OCI-LY7 (cell line): ENCODE results near the gene ABCC12. TPM values are rescaled to one million over a fixed set of nuclear protein-coding genes. Genes with fewer than 3 reads are reported as not detected.

Source experiments
- BruUV-seq: library from RNA; stranded (reverse); fragments of 400-500 nt; replicated peaks from 2 replicates; lab custom pipeline; 2021; lab: Mats Ljungman, UMichigan
- CTCF ChIA-PET: fragments of 300-600 bp; sonication (Branson Sonifier 250); formaldehyde crosslinking; loops from one replicate; lab custom pipeline; 2022; ENCODE audit warnings: antibody characterized with exemption; ENCODE audit not compliant: unreplicated experiment; lab: Charles Lee
- POLR2A ChIA-PET: fragments of 300-600 bp; sonication (Branson Sonifier 250); formaldehyde crosslinking; loops from one replicate; lab custom pipeline; 2022; ENCODE audit warnings: antibody characterized with exemption; lab: Charles Lee
- DNase-seq: peaks from one replicate; pipeline ENCODE4 v3.0.0-alpha.2; 2015; ENCODE audit warnings: low spot score
- H2AFZ ChIP-seq: fragments of 200-600 bp; sonication (generic), shearing (Covaris generic); 2 replicates; pipeline ENCODE4 v1.6.1; 2014; ENCODE audit warnings: mild to moderate bottlenecking, antibody characterized with exemption, low read length, moderate library complexity
- H3K27ac ChIP-seq: fragments of 200-600 bp; sonication (generic); 2 replicates; pipeline ENCODE4 v1.5.1; 2014; ENCODE audit warnings: mixed run types, low read depth, mild to moderate bottlenecking, moderate library complexity, low read length, inconsistent platforms; ENCODE audit not compliant: poor library complexity, severe bottlenecking
- H3K36me3 ChIP-seq: fragments of 200-600 bp; sonication (generic); 2 replicates; pipeline ENCODE4 v1.6.1; 2014; ENCODE audit warnings: mild to moderate bottlenecking, antibody characterized with exemption, low read length, moderate library complexity, mixed read lengths; ENCODE audit not compliant: insufficient read depth
- H3K4me1 ChIP-seq: fragments of 200-600 bp; sonication (generic); 2 replicates; pipeline ENCODE4 v1.5.1; 2014; ENCODE audit warnings: mild to moderate bottlenecking, low read length; ENCODE audit not compliant: insufficient read depth, poor library complexity, severe bottlenecking
- H3K4me2 ChIP-seq: fragments of 200-600 bp; sonication (generic); 2 replicates; pipeline ENCODE4 v1.6.1; 2014; ENCODE audit warnings: mild to moderate bottlenecking, low read length
- H3K4me3 ChIP-seq: fragments of 200-600 bp; sonication (generic); 2 replicates; pipeline ENCODE4 v1.5.1; 2014; ENCODE audit warnings: mild to moderate bottlenecking, low read depth, low read length; ENCODE audit not compliant: poor library complexity, severe bottlenecking
- H3K79me2 ChIP-seq: fragments of 200-600 bp; sonication (generic); 2 replicates; pipeline ENCODE4 v1.6.1; 2016; ENCODE audit warnings: low read depth, mild to moderate bottlenecking, low read length, moderate library complexity, mixed read lengths; ENCODE audit not compliant: insufficient read depth
- H3K9me2 ChIP-seq: fragments of 200-600 bp; sonication (generic); 2 replicates; pipeline ENCODE4 v1.6.1; 2016; ENCODE audit warnings: mild to moderate bottlenecking, low read length, mixed read lengths; ENCODE audit not compliant: insufficient read depth
- H3K9me3 ChIP-seq: fragments of 200-600 bp; sonication (generic); 2 replicates; pipeline ENCODE4 v1.6.1; 2014; ENCODE audit warnings: mild to moderate bottlenecking, mixed run types, low read length, mixed read lengths
- H4K20me1 ChIP-seq: fragments of 200-600 bp; sonication (generic); 2 replicates; pipeline ENCODE4 v1.6.1; 2014; ENCODE audit warnings: mild to moderate bottlenecking, antibody characterized with exemption, low read length, moderate library complexity, mixed read lengths; ENCODE audit not compliant: insufficient read depth
- EZH2phosphoT487 ChIP-seq: fragments of 200-600 bp; sonication (generic); IDR thresholded peaks from 2 replicates; pipeline ENCODE4 v1.6.1; 2018; ENCODE audit warnings: low read depth, borderline replicate concordance, mild to moderate bottlenecking, mixed run types, antibody characterized with exemption, low read length, moderate library complexity, mixed read lengths
- intact Hi-C: fragments of 100-400 bp; cut with micrococcal nuclease; formaldehyde crosslinking; loops from one replicate; pipeline ENCODE4 v1.10.0; 2022; ENCODE audit not compliant: unreplicated experiment
- total RNA-seq, 2 experiments: library from RNA; depleted of rRNA in 1 of 2; stranded (reverse); fragments of >200 nt in 1 of 2; shearing (Covaris generic) in 1 of 2; gene quantifications; 2 replicates each; pipeline ENCODE4 v1.2.3, GENCODE V29; 2014 to 2022
- TF ChIP-seq, protein P1 (sequence below): fragments of 200-600 bp; sonication (generic); conservative IDR thresholded peaks from 2 replicates; pipeline ENCODE4 v1.5.1; 2014; ENCODE audit warnings: mild to moderate bottlenecking, antibody characterized with exemption, low read length, moderate library complexity, mixed read lengths

Gene ABCC12
- total RNA-seq, 2 experiments from 2014 or later: not detected

DNA sequence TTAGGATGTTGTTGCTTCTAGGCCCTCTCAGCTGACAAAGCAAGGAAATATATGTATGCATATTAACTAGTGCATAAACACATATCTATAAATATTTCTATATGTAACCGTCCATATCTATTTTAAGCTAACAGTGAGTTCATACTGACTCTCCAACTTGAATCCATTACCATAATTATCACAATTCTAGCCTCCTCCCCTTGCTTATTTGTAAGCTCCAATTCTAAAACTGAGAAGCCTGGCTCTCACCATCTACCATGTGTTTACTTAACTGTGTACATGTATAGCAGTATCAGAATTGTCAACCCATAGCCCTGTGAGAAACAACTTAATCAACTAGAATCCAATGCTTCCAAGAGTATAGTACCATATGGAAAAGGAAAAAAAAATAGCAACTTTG, 5.1 kb downstream of the ABCC12 start:
- H2AFZ ChIP-seq: no peak overlapping the region
- no peak for DNase-seq
- CTCF ChIA-PET: no interaction called here
- H3K79me2 ChIP-seq: no peaks in the 10 kb centered on the region
- no peak for TF ChIP-seq EZH2phosphoT487
- TF ChIP-seq, protein P1, sequence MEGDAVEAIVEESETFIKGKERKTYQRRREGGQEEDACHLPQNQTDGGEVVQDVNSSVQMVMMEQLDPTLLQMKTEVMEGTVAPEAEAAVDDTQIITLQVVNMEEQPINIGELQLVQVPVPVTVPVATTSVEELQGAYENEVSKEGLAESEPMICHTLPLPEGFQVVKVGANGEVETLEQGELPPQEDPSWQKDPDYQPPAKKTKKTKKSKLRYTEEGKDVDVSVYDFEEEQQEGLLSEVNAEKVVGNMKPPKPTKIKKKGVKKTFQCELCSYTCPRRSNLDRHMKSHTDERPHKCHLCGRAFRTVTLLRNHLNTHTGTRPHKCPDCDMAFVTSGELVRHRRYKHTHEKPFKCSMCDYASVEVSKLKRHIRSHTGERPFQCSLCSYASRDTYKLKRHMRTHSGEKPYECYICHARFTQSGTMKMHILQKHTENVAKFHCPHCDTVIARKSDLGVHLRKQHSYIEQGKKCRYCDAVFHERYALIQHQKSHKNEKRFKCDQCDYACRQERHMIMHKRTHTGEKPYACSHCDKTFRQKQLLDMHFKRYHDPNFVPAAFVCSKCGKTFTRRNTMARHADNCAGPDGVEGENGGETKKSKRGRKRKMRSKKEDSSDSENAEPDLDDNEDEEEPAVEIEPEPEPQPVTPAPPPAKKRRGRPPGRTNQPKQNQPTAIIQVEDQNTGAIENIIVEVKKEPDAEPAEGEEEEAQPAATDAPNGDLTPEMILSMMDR: no peak
- intact Hi-C loops: no loop called here
- no peak overlapping the region for H3K27ac ChIP-seq
- H3K9me3 ChIP-seq: no peaks in the 10 kb centered on the region
- H4K20me1 ChIP-seq: no peaks in the 10 kb centered on the region
- no peaks in the 10 kb centered on the region for H3K4me1 ChIP-seq
- POLR2A ChIA-PET: interaction anchor here (0.6 kb wide), 1 partner anchor 1120 kb away, joined by 3 read pairs; no protein-coding TSS in a partner anchor
- BruUV-seq: no TSS peak
- no peak overlapping the region for H3K4me2 ChIP-seq
- H3K4me3 ChIP-seq: no peak overlapping the region
- no peaks in the 10 kb centered on the region for H3K36me3 ChIP-seq
- H3K9me2 ChIP-seq: no peaks in the 10 kb centered on the region

DNA sequence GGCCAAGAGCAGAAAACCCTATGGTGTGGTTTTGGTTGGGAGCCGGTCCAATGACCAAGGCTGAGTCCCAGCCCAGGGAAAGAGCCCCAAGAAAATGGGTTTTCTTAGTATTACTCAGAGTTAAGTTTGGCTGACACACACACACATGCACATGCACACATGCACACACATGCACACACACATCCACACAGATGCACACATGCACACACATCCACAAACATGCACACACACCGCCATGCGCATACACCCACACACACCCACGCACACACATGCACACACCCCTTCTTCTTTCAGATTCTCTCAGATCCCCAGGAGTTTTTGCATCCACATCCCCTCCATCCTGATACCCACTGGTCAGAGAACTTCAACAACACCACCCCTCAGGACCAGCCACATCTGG, 9.1 kb downstream of the ABCC12 start:
- H3K4me3 ChIP-seq: no peak overlapping the region
- intact Hi-C loops: no loop called here
- TF ChIP-seq, protein P1: no peak
- no peak for TF ChIP-seq EZH2phosphoT487
- H3K9me2 ChIP-seq: no peaks in the 10 kb centered on the region
- H4K20me1 ChIP-seq: no peaks in the 10 kb centered on the region
- POLR2A ChIA-PET: interaction anchor here (0.6 kb wide), 1 partner anchor 1015 kb away, joined by 4 read pairs; no protein-coding TSS in a partner anchor
- BruUV-seq: no TSS peak
- H2AFZ ChIP-seq: no peak overlapping the region
- no peak overlapping the region for H3K27ac ChIP-seq
- no peaks in the 10 kb centered on the region for H3K79me2 ChIP-seq
- DNase-seq: no peak
- CTCF ChIA-PET: no interaction called here
- H3K9me3 ChIP-seq: no peaks in the 10 kb centered on the region
- no peak overlapping the region for H3K4me2 ChIP-seq
- no peaks in the 10 kb centered on the region for H3K36me3 ChIP-seq
- no peaks in the 10 kb centered on the region for H3K4me1 ChIP-seq

DNA sequence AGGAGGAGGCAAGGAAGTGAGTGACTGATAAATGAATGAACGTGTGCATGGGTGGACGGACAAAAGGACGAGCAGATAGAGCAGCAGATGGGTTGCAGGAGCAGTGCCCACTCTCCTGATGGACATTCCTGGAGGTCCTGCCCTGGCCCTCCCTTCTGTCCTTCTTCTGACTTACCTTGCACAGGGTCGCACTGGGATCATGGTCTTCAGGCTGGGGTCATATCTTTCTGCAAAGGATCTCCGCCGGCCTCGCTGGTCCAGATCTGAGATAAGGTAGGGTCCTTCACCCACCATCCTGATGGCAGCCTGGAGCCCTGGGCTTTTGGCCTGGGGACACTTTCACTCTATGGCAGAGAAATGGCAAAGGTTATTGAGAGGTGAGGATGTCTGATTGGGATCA, 9.7 kb downstream of the ABCC12 start:
- no peaks in the 10 kb centered on the region for H3K9me3 ChIP-seq
- CTCF ChIA-PET: no interaction called here
- BruUV-seq: no TSS peak
- intact Hi-C loops: no loop called here
- H3K79me2 ChIP-seq: no peaks in the 10 kb centered on the region
- no peak overlapping the region for H3K4me3 ChIP-seq
- POLR2A ChIA-PET: interaction anchor here (0.6 kb wide), 1 partner anchor 1015 kb away, joined by 4 read pairs; no protein-coding TSS in a partner anchor
- no peak overlapping the region for H3K27ac ChIP-seq
- TF ChIP-seq, protein P1: no peak
- TF ChIP-seq EZH2phosphoT487: no peak
- no peak overlapping the region for H3K4me2 ChIP-seq
- no peak overlapping the region for H2AFZ ChIP-seq
- no peaks in the 10 kb centered on the region for H3K9me2 ChIP-seq
- H4K20me1 ChIP-seq: no peaks in the 10 kb centered on the region
- no peaks in the 10 kb centered on the region for H3K4me1 ChIP-seq
- DNase-seq: no peak
- no peaks in the 10 kb centered on the region for H3K36me3 ChIP-seq
